Epithelial cell of proximal tubule (primary cell): ENCODE data around the gene SRM. TPM values are rescaled to one million over a fixed set of nuclear protein-coding genes. Genes with fewer than 3 reads are reported as not detected.
"Not testable (repeated sequence)": the region's sequence is repeated elsewhere in the genome, so short reads cannot be mapped to it uniquely, and the experiment has no call there.

Experiments
- DNase-seq: peaks from one replicate; pipeline ENCODE4 v3.0.0-alpha.2; 2011; ENCODE audit warnings: low read depth
- H3K4me3 ChIP-seq: 2 replicates; pipeline ENCODE4 v1.5.1; 2011; ENCODE audit warnings: low read depth, mild to moderate bottlenecking, low read length
- CTCF ChIP-seq: conservative IDR thresholded peaks from 2 replicates; pipeline ENCODE4 v1.5.1; 2012; ENCODE audit warnings: low read depth, mild to moderate bottlenecking, low read length
- total RNA-seq: library from RNA; depleted of rRNA; stranded (reverse); fragments of >200 nt; gene quantifications from 2 replicates; pipeline ENCODE4 v1.2.3, GENCODE V29; 2015

The SRM gene
- total RNA-seq, 1 donor from 2014 or later = 78.0 TPM

GRCh38 chr1:11071463-11072215 lies 11.8 kb upstream of the SRM start:
- no peak for TF ChIP-seq CTCF
- H3K4me3 ChIP-seq = no peak overlapping the region
- no peak for DNase-seq

GRCh38 chr1:11070876-11071275 lies 11.1 kb upstream of the SRM start:
- DNase-seq = no peak
- no peak overlapping the region for H3K4me3 ChIP-seq
- TF ChIP-seq CTCF = no peak

- no peak for DNase-seq
- H3K4me3 ChIP-seq = no peak overlapping the region
Observed at GRCh38 chr1:11068600-11069473, 9.0 kb upstream of the SRM start.

GRCh38 chr1:11067716-11068599 lies 8.1 kb upstream of the SRM start:
- TF ChIP-seq CTCF = no peak
- no peak overlapping the region for H3K4me3 ChIP-seq
- DNase-seq = no peak

More at GRCh38 chr1:11068600-11069473, 9.0 kb upstream of the SRM start:
- TF ChIP-seq CTCF = no peak

- TF ChIP-seq CTCF = no peak
- no peak for DNase-seq
- no peak overlapping the region for H3K4me3 ChIP-seq
Observed at GRCh38 chr1:11065796-11066195, 6.0 kb upstream of the SRM start.

DNA sequence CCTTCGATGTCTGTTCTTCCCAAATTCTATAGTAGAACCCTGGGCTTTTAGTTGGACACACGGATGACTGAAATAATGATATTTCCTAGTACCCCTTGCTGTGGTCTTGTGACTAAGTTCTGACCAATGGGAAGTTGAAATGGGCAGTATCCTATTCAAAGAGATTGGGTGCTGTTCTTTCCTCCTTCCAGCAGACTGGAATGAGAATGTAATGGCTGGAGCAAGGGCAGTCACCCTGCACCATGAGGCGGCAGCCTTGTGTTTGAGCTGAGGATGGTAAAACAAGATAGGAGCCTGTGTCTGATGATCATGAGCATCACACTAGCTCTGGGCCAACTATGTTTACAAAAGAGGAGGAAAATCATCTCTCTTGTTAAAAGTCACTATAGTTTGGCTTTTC lies 5.1 kb upstream of the SRM start:
- DNase-seq = no peak
- no peak for TF ChIP-seq CTCF
- H3K4me3 ChIP-seq = no peak overlapping the region

GRCh38 chr1:11063937-11064537 lies 4.2 kb upstream of the SRM start:
- not testable (repeated sequence) for H3K4me3 ChIP-seq, DNase-seq
